ENCODE measurements around the gene H19. TPM values are rescaled to one million over a fixed set of nuclear protein-coding genes. Genes with fewer than 3 reads are reported as not detected.

Gene H19
- total RNA-seq, 2 experiments from 2014 or later = not detected

Other genes starting within 250 kb of the H19 start
- gene IFITM10, start 247.2 kb downstream of the H19 start, total RNA-seq = not detected
- gene CTSD, start 233.9 kb downstream of the H19 start, total RNA-seq = 10 to 100 TPM; 40.9 to 43.0 TPM
- gene SYT8, start 162.9 kb downstream of the H19 start, total RNA-seq = not detected
- under 1 TPM in 1 of 2 experiments, not detected in 1; 0.31 TPM for gene TNNI2, start 158.9 kb downstream of the H19 start, total RNA-seq
- gene LSP1, start 144.8 kb downstream of the H19 start, total RNA-seq = 100 to 1,000 TPM; 147 to 148 TPM
- gene PRR33, start 105.9 kb downstream of the H19 start, total RNA-seq = under 1 TPM; 0.20 to 0.31 TPM
- gene TNNT3, start 78.1 kb downstream of the H19 start, total RNA-seq = under 1 TPM; 0.50 to 0.54 TPM
- 100 to 1,000 TPM; 148 to 151 TPM for gene MRPL23, start 50.5 kb downstream of the H19 start, total RNA-seq
- gene IGF2, start 141.5 kb upstream of the H19 start, total RNA-seq = under 1 TPM; 0.06 to 0.08 TPM
- not detected for gene INS, start 163.4 kb upstream of the H19 start, total RNA-seq
- gene TH, start 174.0 kb upstream of the H19 start, total RNA-seq = not detected

Data from activated naive CD8-positive, alpha-beta T cell treated with anti-CD3 and anti-CD28 coated beads for 36 hours (primary cell).